Left lobe of liver (tissue), 2 donors: Measurements from ENCODE around the gene CD207. TPM values are rescaled to one million over a fixed set of nuclear protein-coding genes. Genes with fewer than 3 reads are reported as not detected.
A peak's percentile ranks its signal among the peaks of the same experiment; 100 is the strongest.
"Not testable (repeated sequence)": the region's sequence is repeated elsewhere in the genome, so short reads cannot be mapped to it uniquely, and the experiment has no call there.

Source experiments
- ATAC-seq: fragments of 200-7000 bp; cut with Tn5 transposase; one replicate; pipeline ENCODE4 v1.9.1; 2020; ENCODE audit warnings: mild to moderate bottlenecking, moderate library complexity
- DNase-seq: peaks from one replicate; pipeline ENCODE4 v3.0.0-alpha.2; 2020; ENCODE audit warnings: low spot score
- total RNA-seq: library from RNA; stranded (reverse); gene quantifications from one replicate; pipeline ENCODE4 v1.2.1, GENCODE V29; 2021
- donor health status: DM: no; HTN: no; CAD: no; lungs with moderate emphysema.
- donor health status: DM: no; HTN: yes; CAD: no.

Gene CD207
- total RNA-seq, 1 donor from 2014 or later = not detected

DNA sequence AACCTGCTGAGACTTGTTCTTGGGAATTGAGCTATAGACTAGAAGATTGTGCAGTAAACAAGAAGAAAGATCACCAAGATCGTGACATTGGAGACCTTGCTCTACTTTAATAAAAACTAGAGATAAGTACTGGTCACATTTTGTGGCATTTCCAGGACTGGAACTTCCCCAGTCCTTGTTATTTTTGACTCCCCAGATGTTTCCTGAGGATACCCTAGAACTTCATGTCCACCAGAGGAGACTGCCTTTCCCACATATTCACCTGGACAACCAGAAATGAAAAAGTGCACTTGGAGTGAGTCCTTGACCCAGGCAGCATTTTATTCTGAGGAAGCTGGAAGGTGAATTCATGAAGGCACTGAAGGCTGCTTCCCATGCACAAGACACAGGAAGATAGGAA, 5.7 kb downstream of the CD207 start:
- no peak for DNase-seq
- no peak for ATAC-seq

GRCh38 chr2:70828914-70829824, 6.4 kb downstream of the CD207 start:
- ATAC-seq (no peak), DNase-seq (no peak)

DNA sequence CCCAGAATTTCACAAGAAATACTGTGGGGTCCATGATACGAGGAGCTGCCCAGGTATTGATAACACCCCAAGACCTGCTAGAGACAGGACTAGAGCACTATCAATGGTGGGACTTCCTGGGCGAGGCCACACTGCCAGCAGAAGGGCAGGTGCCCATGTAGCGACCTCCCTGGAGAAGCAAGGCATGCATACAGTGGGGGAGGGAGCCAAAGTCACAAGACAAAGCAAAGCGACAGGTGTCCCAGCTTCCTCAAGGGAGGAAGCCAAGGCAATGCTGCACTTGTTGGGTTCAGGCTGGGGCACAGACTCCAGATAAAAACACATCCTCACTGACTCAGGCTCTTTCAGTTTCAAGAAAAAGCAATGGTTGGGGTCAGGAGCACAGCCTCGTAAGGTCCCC, 7.5 kb downstream of the CD207 start:
- DNase-seq (no peak), ATAC-seq (no peak)

DNA sequence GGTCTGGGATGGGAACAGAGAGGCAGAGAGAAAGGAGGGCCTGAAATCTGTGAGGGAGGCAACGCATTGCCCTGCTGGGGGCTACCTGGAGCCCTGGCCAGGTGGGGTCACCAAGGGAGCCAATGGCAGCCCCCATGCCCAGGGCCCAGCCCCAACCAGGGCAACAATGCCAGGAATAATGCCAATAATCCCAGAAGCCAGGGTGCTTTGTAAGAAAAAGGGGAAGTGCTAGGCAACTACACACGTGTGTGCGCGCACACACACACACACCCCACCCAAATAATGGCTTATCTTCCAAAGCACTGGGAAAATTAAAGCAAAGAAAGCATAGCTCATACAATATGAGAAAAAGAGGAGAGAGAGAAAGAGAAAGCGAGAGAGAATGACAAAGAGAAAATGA, 8.2 kb downstream of the CD207 start:
- ATAC-seq (no peak), DNase-seq (no peak)

- ATAC-seq = no peak
- no peak for DNase-seq
Observed at GRCh38 chr2:70826696-70827350, 8.8 kb downstream of the CD207 start.

DNA sequence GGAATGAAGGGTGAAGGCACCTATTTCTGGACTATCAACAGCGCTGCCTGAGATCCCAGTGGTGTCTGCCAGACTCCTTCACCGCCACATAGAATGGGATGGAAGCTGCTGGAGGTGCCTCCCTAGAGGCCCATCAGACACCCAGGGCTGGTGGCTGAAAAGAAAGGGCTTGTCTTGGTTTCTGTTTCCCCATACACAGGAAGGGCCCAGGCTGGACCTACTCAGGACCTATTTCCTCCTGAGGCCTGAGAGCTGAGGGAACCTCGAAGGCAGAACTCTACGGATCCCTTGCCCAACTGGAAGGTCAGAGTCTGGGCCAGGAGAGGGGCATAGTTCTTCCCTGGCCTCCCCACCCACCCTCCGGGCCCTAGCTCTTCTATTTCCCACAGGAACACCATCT, 12.4 kb downstream of the CD207 start:
- DNase-seq (no peak), ATAC-seq (peak; percentile 17)

DNA sequence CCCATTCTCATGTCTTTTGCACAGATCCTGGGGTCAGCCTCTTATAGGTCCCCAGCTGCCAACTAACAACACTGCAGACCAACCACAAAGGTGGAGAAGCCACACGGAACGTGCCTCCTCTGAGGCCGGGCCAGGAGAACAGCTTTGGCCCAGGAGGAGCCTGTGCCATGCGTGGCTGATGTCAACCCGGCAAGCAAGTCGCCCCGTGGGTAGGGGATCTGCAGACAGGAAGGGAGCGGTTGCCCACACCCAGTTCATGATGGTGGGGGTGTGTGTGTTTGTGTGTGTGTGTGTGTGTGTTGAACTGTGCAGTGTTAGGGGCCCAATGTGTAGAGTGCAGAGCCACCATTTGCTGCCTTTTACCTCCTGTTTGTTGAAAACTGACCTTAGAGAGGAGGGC, 12.8 kb downstream of the CD207 start:
- no peak for ATAC-seq
- DNase-seq = no peak

DNA sequence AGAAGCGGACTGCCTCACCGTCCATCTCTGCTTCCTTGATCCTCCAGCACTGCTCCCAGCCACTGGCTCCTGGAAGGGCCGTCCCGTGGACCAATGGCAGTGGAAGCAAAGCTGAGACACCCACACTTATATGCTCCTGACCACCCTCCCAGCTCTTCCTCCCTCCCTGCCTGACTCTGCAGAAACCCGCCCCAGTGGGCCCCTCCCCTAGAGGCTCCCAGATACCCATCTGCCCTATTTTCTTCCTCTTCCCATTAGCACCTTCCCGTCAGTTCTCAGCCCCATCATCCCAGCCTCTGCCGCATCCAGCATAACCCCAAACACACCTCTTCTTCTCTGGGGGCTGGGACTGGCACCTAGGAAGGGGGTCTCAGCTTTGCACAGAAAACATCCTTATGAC, 15.1 kb downstream of the CD207 start, which contains the start of gene CLEC4F:
CLEC4F (minus strand) TSS at position 101 of the 400 bp plus-strand sequence; CDS start at position 25, 76 bp downstream.
- ATAC-seq (no peak), DNase-seq (no peak)

GRCh38 chr2:70817284-70817954, 18.2 kb downstream of the CD207 start:
- ATAC-seq (no peak), DNase-seq (no peak)

DNA sequence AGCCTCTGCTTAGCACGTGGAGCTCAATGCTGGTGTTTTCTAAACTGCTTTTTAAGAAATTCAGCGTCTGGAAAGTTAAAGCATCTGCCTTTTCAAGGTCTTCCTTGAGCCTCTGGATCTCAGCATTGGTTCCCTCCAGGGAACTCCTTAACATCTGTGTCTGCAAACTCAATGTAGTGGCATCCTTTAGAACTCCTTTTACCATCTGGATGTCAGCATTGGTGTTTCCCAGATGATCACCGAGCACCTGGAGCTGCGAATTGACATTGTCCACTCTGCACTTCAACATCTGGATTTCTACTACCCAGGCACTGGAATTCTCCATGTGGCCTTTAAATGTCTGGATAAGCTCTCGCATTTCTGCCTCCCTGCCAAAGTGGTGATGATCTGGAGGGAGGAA, 18.9 kb downstream of the CD207 start:
- no peak for DNase-seq
- no peak for ATAC-seq

GRCh38 chr2:70808983-70809958, 26.3 kb downstream of the CD207 start:
- DNase-seq = no peak
- ATAC-seq = no peak

DNA sequence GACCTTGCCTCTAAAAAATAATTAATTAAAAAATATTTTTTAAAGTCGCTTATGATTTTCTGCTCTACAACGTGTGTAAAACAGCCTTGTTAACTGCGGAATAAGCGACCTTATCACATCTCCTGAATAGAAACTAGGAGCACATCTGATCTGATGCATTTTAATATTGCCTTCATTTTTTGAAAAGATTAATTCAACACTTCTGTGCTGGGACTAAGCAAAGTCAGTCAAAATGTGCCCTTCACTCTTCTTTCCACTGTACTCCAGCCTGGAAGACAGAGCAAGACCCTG, 27.8 kb downstream of the CD207 start:
- DNase-seq (no peak), ATAC-seq (no peak)

- DNase-seq (no peak), ATAC-seq (no peak)
Observed at GRCh38 chr2:70807102-70807827, 28.4 kb downstream of the CD207 start.

- ATAC-seq (no peak), DNase-seq (no peak)
Observed at GRCh38 chr2:70806620-70807019, 29.0 kb downstream of the CD207 start.

GRCh38 chr2:70806013-70806412, 29.6 kb downstream of the CD207 start:
- no peak for ATAC-seq
- no peak for DNase-seq

- ATAC-seq (peak; percentile 38), DNase-seq (no peak)
Observed at GRCh38 chr2:70801607-70802263, 33.9 kb downstream of the CD207 start.

DNA sequence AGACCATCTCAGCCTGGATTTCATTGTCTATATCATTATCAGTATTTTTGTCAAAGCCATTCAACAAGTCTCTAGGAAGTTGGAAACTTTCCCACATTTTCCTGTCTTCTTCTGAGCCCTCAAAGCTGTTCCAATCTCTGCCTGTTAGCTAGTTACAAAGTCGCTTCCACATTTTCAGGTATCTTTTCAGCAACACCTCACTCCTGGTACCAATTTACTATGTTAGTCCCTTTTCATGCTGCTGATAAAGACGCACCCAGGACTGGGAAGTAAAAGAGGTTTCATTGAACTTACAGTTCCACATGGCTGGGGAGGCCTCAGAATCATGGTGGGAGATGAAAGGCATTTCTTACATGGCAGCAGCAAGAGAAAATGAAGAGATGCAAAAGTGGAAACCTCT, 35.9 kb downstream of the CD207 start:
- DNase-seq (no peak), ATAC-seq (no peak)

GRCh38 chr2:70797996-70798395, 37.6 kb downstream of the CD207 start:
- not testable (repeated sequence) for DNase-seq, ATAC-seq

- ATAC-seq (peak; percentile 51), DNase-seq (no peak)
Observed at GRCh38 chr2:70797506-70797905, 38.1 kb downstream of the CD207 start.
